Fibroblast of skin of right biceps (primary cell): ENCODE data around the gene RELA.
"Not testable (repeated sequence)": the region's sequence is repeated elsewhere in the genome, so short reads cannot be mapped to it uniquely, and the experiment has no call there.

Experiments used
- DNase-seq: peaks from one replicate; pipeline ENCODE4 v3.0.0-alpha.2; 2013

Gene RELA

GRCh38 chr11:65663639-65664200, 1.0 kb upstream of the RELA start:
- peak; percentile 65 for DNase-seq

GRCh38 chr11:65662247-65662798, 393 bp downstream of the RELA start:
- DNase-seq = no peak

- DNase-seq = no peak
Measured at GRCh38 chr11:65661599-65662246, 993 bp downstream of the RELA start.

- DNase-seq = not testable (repeated sequence)
Measured at GRCh38 chr11:65660908-65661307, 1.8 kb downstream of the RELA start.

DNA sequence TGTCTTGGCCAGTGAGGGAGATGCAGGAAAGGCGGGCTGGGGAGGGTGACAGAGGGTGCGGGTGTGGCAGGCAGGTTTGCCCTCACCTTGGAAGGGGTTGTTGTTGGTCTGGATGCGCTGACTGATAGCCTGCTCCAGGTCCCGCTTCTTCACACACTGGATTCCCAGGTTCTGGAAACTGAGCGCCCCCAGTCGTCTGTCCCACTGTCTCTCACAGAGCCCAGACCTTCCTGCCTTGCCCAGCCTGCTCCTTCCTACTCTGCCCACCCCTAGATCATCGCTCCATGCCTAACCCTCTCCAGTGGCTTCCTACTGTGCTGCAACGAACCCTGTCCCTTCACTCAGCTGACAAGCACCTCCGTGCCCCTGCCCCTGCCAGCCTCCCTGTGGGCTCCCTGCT, 2.7 kb downstream of the RELA start:
- DNase-seq = no peak

GRCh38 chr11:65658174-65659021, 4.3 kb downstream of the RELA start:
- DNase-seq = no peak

DNA sequence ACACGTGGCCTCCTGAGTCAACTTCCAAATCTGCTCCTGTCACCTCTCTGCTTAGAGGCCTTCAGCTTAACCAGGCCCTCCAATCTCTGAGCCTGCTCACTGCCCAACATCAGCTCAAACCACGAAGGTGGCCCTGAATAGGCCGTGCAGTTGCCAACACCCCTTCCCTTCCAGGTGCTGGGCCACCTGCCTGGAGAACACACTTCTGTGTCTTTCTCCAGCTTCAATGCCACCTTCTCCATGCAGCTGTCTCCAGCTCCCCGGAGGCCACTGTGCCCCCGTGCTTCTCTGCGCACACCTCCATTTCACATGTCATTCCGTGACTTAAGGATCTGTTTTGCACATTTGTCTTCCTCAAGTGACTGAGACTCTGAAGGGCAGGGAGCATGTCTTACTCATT, 5.3 kb downstream of the RELA start:
- no peak for DNase-seq

- DNase-seq = no peak
Measured at GRCh38 chr11:65655570-65656332, 7.0 kb downstream of the RELA start.

DNA sequence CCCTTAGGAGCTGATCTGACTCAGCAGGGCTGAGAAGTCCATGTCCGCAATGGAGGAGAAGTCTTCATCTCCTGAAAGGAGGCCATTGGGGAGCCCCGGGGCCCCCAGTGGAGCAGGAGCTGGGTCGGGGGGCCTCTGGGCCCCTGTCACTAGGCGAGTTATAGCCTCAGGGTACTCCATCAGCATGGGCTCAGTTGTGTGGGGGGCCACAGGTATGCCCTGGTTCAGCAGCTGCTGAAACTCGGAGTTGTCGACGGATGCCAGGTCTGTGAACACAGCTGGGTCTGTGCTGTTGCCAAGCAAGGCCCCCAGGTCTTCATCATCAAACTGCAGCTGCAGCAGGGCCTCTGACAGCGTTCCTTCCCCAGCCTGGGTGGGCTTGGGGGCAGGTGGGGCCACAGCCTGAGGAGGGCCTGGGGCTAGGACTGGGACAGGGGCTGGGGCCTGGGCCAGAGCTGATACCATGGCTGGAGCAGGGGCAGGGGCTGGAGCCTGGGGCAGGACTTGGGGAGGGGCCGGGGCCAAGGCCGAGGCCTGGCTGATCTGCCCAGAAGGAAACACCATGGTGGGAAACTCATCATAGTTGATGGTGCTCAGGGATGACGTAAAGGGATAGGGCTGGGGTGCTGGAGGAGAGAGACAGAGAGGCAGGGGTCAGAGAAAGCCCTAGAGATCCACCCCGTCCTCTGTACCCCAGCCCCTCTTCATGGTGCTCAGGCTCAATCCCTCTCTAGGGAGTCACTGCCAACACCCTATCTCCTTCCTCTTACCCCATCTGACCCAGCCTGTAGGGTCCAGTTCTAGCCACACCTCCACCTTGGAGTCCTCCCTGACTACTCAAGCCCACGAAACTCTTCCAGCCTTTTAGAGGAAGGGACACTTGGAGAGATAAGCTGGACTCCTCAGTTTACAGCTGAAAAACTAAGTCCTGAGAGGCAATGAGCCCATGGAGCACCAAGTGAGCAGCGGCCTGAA, 8.1 kb downstream of the RELA start:
- DNase-seq = no peak

DNA sequence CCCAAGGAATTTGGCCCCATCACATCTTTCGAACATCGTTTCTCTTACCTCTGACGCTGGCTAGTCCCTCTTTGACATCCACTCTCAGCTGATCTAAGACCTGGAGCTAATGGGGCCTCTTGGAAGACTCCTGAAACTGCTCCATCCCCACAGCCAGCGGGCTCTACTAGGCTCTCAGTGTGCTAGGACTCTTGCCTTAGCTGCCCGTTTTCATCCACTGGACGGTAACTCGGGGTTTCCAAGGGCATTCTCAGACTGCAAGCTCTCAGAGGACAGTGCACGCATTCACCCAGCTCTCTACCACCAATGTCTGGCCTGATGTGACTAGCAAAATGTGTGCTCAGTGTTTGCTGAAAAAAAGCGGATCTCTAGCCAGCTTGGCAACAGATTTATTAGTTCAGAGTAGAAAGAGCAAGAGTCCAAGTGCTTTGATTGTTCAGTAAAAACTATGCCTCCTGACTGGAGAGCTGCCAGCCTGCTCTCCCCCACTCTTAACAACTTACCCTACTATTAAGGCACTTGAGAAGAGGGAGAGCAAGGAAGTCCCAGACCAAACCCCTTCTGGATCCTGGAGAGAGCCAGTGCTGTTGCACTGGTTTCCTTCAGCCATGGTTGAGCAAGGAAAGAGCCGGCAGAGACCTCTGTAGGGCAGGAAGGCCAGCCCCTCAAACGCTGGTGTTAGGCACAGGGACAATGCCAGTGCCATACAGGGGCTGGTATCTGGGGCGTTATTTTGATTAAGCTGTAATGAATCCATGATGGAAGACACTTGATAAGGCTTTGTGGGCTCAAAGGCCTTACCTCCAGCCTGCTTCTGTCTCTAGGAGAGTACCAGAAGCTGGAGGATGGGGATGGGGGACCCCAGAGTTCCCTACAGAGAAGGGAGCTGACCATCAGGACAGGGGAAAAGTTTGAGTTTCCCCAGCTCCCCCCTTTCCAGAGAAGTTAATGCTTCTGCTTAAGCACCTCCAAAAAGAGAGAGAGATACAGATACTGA, 9.2 kb downstream of the RELA start:
- DNase-seq = no peak

- peak; percentile 91 for DNase-seq
Measured at GRCh38 chr11:65652511-65653228, 10.0 kb downstream of the RELA start.

GRCh38 chr11:65651589-65652510, 10.9 kb downstream of the RELA start:
- peak; percentile 15 for DNase-seq

- DNase-seq = no peak
Measured at GRCh38 chr11:65651339-65651588, 11.5 kb downstream of the RELA start.

GRCh38 chr11:65650547-65651338, 12.0 kb downstream of the RELA start:
- no peak for DNase-seq

GRCh38 chr11:65649656-65650546, 12.8 kb downstream of the RELA start:
- no peak for DNase-seq

DNA sequence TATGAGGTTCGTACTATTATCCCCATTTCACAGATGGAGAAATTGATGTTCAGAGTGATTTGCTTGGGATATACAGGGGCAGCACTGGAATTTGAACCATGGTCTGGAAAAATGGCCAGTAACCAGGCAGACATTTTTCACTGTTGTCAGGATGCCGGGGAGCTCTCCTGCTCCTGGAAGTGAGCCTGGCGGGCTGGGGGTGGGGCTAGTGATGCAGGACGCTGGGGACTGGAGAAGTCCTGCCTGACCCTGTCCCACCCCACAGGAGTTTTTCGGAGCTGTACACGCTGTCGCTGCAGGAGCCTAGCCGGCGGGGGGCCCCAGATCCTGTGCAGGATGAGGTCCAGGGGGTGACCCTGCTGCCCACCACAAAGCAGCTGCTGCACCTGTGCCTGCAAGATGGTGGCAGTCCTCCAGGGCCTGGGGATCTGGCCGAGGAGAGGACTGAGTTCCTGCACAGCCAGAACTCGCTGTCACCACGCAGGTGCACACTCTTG, 13.7 kb downstream of the RELA start:
- DNase-seq = no peak
